IPS-NIHi7 (cell line): ENCODE data around the gene LRG1.

Experiments
- DNase-seq: peaks from one replicate; pipeline ENCODE4 v3.0.0; 2012; ENCODE audit warnings: mixed read lengths; ENCODE audit errors: extremely low spot score

The LRG1 gene

DNA sequence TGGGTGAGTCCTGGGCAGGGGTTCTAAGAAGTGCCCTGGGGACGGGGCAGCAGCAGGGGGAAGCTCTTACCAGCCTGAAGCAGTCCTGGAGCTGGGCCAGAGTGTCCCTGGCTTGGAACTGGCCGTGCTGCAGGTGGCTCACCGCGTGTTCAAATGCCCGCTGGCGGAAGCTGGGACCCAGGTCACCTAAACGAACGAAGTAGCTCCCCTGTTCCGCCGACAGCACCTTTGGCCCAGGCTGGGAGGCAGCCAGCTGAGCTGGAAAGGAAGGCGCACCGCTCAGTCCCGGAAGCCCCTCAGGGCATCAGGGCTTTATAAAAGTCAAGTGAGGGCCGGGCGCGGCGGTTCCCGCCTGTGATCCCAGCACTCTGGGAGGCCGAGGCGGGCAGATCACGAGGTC is 31.1 kb downstream of the LRG1 start:
- DNase-seq, result no peak

DNA sequence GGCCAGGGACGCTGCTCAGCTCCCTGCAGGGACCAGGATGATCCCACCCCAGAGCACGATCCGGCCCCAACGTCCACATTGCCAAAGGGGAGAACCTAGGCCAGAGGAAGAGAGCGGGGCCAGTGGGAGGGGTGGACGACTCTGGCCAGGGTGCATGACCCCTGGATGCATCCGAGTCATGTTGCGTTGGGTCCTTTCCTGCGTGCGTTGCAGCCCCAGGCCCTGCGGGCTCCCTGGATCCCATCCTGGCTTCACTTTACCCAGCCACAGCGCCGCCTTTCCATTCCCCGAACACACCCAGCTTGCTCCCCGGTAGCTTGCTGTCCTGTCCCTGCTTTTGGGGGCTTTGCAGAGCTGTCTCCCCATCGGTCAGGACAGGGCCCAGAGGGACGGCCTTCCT is 32.0 kb downstream of the LRG1 start:
- no peak for DNase-seq

DNA sequence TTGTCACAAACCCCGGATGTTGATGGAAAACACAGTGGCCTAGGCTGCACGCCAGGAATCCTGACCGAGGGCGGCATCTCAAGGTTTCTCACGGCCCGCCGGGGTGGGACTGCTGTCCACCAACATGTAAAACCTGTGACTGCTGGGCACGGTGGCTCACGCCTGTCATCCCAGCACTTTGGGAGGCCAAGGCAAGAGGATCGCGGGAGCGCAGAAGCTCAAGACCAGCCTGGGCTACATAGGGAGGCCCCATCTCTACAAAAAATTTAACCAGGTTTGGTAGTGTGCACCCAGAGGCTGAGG is 32.7 kb downstream of the LRG1 start:
- no peak for DNase-seq

DNA sequence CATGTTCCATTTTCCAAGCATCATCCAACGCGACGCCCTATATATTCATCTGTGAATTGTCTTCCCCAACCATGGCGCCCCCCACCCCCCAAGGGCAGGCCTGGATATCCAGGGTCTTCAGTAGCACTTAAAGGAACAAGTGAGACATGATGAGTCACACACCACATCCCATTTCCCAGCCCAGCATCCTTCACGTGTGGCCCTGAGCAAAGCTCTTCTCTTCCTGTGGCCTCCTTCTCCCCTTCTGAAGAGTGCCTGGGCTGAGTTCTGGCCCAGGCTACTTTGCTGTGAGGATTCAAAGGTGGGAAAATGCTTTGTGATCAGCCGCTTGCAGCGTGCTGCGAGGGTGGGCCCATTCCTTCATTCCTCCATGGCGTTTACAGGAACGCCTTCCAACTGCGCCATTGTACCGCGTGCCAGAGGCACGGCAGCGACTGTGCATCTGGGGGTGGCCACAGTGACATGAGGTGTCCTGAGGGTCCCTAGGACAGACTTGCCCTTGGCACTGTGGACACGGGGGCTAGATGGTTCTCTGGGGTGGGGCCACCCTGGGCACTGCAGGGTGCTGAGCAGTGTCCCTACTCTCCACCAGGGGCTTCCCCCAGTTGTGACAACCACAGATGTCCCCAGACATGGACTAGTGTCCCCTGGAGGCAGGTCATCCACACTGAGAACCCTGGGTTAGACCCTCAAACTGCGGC is 33.2 kb downstream of the LRG1 start:
- no peak for DNase-seq

DNA sequence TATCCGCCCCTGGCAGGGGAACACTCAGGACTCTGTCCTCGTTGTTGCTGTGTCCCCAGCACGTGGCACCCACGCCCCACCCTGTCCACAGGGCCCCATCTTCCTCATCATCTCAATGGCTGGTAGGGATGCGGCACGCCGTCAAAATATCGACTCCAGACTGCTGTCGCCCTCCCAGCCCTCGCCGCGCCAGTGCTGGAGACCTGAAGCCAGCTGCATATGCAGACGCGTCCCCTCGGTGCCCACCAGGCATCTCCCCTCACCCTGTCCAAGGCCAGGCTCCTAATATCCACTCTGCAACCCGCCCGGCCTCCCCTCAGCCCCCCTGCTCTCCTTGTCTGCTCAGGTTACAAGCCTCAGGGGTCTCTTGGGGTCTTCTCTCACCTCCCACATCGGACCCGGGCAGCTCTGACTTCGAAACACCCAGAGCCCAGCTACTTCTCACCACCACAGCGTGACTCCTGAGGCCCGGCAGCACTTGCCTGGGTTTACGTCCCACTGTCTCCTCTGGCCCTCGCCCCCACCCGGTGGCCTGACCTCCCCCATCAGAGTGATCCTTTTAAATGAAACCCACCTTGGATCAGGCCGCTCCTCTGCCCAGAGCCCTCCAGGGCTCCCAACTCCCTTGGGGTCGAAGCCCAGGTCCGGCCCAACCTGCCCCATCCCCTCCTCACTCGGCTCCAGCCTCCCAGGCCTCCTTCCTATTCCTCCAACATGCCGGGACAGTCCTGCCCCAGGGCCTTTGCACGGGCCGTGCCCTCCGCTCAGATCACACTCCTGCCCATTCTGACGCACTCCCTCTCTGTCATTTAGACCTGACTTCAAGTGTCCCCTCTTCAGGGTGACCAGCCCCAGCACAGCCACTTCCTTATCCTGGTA is 34.0 kb downstream of the LRG1 start:
- DNase-seq, result no peak

DNA sequence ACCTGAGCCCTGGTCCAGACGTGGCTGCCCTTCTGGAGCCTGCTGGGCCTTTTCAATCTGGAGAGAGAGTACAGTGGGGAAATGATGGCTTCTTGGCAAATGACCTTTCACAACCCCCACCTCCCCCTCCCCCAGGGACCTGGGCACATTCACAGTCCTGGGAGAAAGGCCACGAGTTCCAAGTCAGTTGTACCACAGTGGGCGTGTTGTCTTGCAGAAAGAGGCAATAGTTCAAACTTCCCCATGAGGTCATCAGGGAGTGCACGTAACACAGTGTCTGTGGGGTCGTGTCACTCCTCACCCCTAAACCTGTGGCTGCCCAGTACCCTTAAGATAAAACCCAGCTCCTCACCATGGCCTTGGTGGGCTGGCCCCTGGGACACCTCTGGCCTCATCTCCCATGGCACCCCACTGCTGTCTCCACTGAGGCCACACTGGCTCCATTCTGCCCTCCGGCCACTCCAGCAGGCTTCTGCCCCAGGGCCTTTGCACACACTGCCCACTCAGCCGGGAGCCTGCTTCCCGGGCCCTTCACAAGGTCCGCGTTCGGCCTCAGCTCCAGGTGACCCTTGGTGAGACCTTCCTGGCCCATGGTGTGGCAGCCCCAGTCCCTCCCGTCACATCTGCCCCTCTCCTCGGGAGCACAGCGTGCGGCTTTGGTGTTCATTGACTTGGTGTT is 34.8 kb downstream of the LRG1 start:
- no peak for DNase-seq

DNA sequence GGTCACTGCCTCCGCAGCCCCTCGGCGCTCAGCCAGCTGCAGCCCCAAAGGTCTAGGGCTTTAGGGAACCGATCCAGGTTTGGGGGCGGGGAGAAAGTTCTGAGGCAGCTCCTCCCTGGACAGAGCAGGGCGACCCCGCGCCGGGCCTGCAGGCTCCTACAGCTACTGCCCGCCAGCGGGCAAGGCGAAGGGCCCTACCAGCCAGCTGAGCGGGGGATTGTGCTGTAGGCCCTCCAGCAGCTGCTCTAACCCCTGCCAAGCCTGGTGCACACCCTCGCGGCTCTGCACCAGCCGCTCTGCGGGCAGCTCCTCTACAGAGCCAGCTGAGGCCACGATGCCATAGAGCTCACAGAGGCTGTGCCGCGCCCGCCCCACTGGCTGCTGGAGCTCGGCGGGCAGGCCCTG is 35.5 kb downstream of the LRG1 start:
- DNase-seq, result no peak

DNA sequence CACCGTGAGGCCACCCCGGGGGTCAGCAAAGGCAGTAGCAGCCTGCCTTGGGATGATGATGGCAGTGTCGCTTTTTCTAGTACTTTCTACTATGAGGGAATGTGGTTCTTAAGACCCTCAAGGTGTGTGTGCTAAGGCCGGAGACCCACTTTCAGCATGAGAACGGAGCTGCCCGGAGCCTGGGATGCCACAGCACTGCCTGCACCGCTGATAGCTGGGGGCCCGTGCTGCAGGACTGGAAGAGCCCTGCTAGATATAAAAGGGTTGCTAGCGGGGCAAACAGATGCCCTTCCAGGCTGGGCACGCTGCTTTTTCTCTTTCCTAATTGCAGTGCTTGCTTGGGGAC is 36.0 kb downstream of the LRG1 start:
- DNase-seq, result no peak

DNA sequence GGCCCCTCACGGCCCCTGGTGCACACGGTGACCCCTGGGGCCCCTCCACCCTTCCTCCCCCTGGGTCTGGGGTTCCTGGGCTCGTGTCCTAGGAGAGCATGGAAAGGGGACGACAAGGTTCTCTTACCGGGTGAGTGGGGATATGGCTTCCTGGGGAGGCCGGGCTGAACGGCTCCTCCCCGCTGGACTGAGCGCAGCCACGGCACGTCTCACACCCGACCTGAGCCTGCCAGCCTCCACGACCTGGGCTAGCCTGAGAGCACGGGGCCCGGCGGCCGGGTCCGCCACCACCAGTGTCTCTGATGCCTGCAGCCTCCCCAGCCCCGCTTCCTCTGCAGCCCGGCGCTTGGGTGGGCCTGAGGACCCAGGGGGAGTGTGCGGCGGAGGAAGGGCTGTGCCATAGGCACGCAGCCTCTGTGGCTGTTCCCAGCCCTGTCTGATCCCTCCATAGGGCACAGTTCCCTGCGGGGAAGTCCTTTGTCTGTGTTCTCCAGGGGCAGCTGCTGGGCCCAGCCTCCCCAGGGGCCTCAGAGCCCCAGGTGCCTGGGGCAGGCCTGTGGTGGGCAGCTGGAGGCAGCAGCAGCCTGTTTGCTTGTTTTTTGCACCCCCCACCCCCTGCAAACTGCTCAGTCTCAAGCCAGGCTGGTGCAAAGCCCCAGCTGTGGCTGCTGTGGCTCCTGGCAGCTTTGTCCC is 36.6 kb downstream of the LRG1 start:
- DNase-seq, result no peak

DNA sequence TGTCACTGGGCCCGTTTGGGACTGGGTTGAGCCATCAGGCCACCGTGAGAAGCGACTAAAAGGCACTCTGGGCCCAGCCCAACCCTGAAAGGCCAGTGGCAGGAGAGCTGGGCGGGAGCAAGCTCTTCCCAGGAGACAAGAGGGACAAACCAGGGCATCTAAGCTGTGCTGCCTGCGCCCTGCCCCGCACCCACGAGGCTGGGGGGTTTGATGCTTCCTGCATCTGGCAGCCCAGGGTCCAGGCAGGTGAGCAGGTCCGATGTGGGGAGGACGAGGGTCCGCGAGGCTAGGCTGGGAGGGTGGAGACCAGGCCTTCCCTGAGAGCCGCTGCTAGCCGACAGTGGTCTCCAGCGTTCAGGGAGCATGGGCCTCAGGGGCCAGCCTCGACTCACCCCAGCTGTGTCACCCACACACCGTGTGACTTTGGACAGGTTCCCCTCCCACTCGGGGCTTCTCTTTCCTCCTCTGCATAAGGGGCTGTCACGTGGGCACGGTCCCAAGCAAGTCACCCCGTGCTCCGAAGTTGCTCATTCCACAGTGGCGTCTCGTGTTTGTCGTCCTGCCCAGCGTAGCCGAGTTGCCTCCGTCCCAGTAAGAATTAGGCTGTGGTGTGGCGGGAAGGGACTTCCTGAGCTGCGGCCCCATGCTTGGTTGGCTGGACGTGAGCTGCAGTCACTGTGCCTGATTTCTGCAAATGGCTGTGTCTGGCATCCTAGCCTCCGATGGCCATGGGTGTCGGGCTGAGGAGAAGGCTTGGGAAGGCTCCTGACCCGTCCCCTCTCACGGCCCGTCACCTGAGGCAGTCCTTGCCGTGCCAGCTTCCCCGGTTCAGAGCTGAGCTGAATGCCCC is 37.3 kb downstream of the LRG1 start:
- DNase-seq, result no peak

DNA sequence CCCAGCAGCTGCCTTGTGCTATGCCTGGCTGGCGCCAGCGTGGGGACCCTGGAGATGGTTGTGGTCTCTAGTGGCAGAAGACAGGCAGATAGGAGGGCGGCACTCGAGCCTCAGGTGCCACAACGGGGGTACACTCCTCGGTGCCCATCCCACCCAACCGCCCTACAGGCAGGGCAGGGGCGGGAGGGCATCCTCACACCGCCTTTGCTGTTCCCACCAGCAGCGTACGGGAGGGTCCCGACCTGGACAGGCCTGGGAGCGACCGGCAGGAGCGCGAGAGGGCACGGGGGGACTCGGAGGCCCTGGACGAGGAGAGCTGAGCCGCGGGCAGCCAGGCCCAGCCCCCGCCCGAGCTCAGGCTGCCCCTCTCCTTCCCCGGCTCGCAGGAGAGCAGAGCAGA is 38.1 kb downstream of the LRG1 start:
- no peak for DNase-seq

DNA sequence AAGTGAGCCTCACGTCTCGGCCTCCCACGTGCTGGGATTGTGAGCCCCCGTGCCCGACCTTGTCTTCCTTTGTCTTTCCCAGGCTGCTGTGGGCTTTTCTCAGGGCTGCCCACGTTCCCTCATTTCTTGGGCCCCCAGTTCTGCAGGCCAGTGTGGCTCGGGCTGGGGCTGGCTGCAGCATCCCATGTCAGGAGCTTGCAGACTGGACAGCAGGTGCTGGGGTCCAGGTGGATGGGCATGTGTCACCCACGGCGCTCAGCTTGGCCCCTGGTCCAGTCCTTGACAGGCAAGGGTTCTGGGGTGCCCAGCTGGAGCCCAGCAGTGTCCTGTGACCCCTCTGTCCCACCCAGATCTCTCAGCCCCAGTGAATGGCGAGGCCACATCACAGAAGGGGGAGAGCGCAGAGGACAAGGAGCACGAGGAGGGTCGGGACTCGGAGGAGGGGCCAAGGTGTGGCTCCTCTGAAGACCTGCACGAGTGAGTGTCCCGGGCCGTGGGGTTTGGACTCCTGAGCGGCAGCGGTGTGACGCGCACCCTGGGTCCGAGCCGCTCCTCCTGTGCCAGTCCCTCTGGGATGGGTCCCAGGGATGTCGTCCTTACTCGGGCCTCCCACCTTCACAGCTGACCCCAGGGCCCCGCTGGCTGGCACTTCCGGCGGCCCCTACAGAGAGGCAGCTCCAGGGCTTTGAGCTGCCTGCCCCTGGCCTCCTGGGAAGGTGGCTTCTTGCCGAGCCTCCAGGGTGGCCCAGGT is 38.8 kb downstream of the LRG1 start:
- DNase-seq, result no peak

DNA sequence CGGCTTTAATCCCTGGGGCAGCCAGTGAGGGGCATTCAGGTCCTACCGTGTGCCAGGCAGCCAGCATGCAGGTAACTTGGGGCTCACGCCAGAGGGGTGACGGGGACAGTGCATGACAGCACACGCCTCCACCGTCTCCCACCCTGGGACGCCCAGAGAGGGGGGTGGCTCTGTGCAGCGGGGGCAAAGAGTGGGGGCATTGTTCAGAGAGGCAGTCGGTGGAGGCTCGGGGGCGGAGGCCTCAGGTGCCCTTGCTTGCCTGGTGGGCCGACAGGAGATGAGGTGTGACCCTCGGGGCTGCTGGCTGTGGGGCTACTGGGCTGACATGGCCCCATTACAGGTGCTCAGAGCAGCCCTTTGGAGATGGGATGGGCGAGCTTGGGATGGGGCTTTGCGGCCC is 40.0 kb downstream of the LRG1 start:
- no peak for DNase-seq

DNA sequence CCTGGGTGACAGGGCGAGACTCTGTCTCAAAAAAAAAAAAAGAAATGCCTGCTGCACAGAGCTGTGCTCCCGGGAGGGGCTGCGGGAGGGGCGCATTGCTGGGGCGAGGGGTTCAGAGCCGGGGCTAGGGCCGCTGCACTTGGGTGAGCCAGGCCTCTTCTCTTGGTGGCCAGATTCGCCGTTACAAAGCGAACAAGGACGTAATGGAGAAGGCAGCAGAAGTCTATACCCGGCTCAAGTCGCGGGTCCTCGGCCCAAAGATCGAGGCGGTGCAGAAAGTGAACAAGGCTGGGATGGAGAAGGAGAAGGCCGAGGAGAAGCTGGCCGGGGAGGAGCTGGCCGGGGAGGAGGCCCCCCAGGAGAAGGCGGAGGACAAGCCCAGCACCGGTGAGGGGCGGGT is 40.5 kb downstream of the LRG1 start:
- no peak for DNase-seq

DNA sequence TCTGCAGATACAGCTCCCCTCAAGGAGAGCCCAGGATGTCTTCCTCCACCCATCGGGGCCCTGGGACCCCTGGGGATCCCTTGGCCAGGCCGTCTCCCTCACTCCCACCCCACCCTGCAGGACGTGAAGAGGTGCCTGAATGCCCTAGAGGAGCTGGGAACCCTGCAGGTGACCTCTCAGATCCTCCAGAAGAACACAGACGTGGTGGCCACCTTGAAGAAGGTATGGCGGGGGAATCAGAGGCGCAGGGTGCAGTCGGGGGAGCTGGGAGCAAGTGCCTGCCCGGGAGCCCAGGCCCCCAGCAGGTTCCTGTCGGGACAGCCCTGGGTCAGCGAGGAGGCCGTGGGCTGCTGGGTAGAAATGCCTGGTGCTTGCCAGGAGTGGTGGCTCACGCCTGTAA is 41.1 kb downstream of the LRG1 start:
- DNase-seq, result no peak

DNA sequence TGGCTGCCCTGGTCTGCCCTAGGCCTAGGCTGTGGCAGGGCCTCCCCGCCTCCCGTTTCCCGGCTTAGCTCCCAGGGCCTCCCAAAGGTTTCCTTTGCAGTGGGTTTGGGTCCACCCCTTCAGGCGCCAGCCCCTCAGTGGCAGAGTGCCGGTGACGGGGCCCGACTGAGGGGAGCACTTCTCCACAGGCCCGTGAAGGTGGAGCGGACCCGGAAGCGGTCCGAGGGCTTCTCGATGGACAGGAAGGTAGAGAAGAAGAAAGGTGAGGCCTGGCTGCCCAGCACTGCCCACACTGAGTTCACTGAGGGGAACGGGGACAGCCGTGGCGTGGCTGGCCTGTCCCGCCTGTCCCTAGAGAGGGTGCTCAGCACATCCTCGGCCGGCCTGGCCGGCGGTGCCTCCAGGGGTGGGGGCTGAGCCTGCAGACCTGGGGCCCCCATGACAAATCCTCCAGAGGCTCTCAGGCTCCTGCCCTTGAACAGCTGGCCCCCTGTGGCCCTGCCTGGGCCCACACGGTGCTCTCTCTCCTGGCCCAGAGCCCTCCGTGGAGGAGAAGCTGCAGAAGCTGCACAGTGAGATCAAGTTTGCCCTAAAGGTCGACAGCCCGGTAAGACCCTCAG is 42.0 kb downstream of the LRG1 start:
- no peak for DNase-seq

DNA sequence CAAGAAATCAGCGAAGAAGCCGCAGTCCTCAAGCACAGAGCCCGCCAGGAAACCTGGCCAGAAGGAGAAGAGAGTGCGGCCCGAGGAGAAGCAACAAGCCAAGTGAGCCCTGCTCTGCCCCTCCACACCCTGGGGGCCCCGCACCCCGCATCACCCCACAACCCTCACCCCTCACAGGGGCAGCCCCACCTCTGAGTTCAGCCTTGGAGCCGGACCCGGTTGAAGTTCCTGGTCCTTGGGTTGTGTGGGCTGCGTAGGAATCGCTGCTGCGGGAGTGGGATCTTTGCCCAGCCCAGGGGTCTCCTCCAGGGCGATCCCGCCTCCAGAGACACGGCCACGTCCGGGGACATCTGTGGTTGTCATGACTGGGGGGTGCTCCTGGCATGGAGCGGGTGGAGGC is 43.5 kb downstream of the LRG1 start:
- DNase-seq, result no peak

DNA sequence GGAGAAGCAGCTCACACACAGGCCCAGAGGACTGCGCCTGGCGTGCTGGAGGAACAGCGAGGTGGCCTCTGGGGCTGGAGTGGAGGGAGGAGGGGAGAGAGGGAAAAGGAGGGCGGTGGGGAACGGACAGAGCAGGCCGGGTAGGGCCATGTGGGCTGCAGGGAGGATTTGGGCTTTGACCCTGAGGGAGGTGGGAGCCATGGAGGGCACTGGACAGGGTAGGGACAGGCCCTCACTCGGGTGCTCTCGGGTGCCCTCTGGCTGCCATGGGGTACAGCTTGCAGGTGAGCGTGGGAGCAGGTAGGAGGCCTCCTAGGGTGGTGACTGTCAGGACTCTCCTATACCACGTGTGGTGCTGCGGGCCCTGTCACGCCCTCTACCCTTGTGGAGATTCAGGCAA is 44.4 kb downstream of the LRG1 start:
- DNase-seq, result no peak

DNA sequence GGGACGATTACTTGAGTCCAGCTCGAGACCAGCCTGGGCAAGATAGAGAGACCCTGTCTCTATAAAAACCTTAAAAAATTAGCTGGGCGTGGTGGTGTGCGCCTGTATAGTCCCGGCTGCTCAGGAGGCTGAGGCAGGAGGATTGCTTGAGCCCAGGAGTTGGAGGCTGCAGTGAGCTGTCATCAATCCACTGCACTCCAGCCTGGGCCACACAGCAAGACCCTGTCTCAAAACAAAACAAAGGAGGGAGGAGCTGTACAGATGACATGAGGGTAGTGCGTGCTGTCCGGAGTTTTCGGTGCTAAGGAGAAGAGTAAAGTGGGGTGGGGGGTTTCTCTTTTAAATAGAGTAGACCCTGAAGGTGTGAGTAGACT is 45.2 kb downstream of the LRG1 start:
- DNase-seq, result no peak

DNA sequence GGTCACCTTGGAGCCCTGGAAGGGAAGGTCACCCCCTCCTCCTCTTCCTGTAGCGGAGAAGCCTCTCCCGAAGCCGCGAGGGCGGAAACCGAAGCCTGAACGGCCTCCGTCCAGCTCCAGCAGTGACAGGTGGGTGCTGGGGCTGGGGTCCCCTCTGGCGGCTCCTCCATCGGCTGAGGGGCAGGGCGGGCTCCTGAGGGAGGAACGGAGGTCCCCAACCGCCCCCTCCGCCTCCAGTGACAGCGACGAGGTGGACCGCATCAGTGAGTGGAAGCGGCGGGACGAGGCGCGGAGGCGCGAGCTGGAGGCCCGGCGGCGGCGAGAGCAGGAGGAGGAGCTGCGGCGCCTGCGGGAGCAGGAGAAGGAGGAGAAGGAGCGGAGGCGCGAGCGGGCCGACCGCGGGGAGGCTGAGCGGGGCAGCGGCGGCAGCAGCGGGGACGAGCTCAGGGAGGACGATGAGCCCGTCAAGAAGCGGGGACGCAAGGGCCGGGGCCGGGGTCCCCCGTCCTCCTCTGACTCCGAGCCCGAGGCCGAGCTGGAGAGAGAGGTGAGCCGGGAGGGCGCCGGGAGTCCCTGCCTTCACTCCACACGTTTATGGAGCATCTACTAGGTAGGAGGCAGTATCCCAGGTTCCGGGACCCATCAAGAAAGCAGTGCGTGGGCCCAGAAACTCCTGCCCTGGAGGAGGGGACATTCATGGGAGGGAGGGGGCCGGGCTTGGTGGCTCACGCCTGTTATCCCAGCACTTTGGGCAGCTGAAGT is 45.7 kb downstream of the LRG1 start:
- no peak for DNase-seq
